IMR-90 (cell line): Measurements from ENCODE around the gene GNGT1. TPM values are rescaled to one million over a fixed set of nuclear protein-coding genes. Genes with fewer than 3 reads are reported as not detected.
A peak's percentile ranks its signal among the peaks of the same experiment; 100 is the strongest.

Source experiments
- ATAC-seq: fragments of 200-7000 bp; cut with Tn5 transposase; 2 replicates; pipeline ENCODE4 v1.9.1; 2020; ENCODE audit warnings: low read depth, mild to moderate bottlenecking, moderate library complexity
- BruUV-seq: library from RNA; stranded (reverse); fragments of 400-500 nt; replicated peaks from 2 replicates; lab custom pipeline; 2021; lab: Mats Ljungman, UMichigan
- CTCF ChIA-PET: fragments of 300-600 bp; formaldehyde crosslinking; extraction: SDS; loops from one replicate; lab custom pipeline; 2021; ENCODE audit warnings: antibody characterized with exemption; lab: Yijun Ruan, JAX
- POLR2A ChIA-PET: fragments of 300-600 bp; sonication (Branson Sonifier 250); formaldehyde crosslinking; loops from one replicate; lab custom pipeline; 2022; ENCODE audit warnings: antibody characterized with exemption; ENCODE audit not compliant: unreplicated experiment; lab: Charles Lee
- DNase-seq: peaks from one replicate; pipeline ENCODE4 v3.0.0; 2013
- H2AFZ ChIP-seq: replicated peaks from 2 replicates; pipeline ENCODE3; 2013; ENCODE audit warnings: low read length, mild to moderate bottlenecking; ENCODE audit not compliant: poor library complexity
- H2AK5ac ChIP-seq: 2 replicates; pipeline ENCODE4 v1.6.1; 2013; ENCODE audit warnings: low read depth, low read length, inconsistent platforms
- H2AK9ac ChIP-seq: replicated peaks from 2 replicates; pipeline ENCODE3; 2013; ENCODE audit warnings: mild to moderate bottlenecking, low read depth, low read length, moderate library complexity; ENCODE audit not compliant: poor library complexity
- H2BK120ac ChIP-seq: 2 replicates; pipeline ENCODE4 v1.6.1; 2013; ENCODE audit warnings: low read depth, low read length, inconsistent platforms
- H2BK15ac ChIP-seq: 3 replicates; pipeline ENCODE4 v1.6.1; 2013; ENCODE audit warnings: low read depth, low read length, inconsistent platforms
- H2BK20ac ChIP-seq: 2 replicates; pipeline ENCODE4 v1.6.1; 2013; ENCODE audit warnings: low read depth, mild to moderate bottlenecking, inconsistent platforms, low read length, moderate library complexity
- H2BK5ac ChIP-seq: 2 replicates; pipeline ENCODE4 v1.6.1; 2013; ENCODE audit warnings: mild to moderate bottlenecking, low read depth, low read length, inconsistent platforms; ENCODE audit not compliant: poor library complexity, severe bottlenecking
- H3K14ac ChIP-seq: replicated peaks from 2 replicates; pipeline ENCODE4 v1.6.1; 2013; ENCODE audit warnings: low read depth, low read length, inconsistent platforms
- H3K18ac ChIP-seq: 2 replicates; pipeline ENCODE4 v1.6.1; 2013; ENCODE audit warnings: low read depth, low read length, control low read depth
- H3K23ac ChIP-seq: 2 replicates; pipeline ENCODE4 v1.6.1; 2013; ENCODE audit warnings: low read depth, low read length, inconsistent platforms
- H3K27ac ChIP-seq: 2 replicates; pipeline ENCODE4 v1.5.1; 2013; ENCODE audit warnings: mild to moderate bottlenecking, control low read depth, low read length; ENCODE audit not compliant: insufficient read depth
- H3K27me3 ChIP-seq: 2 replicates; pipeline ENCODE4 v1.6.1; 2013; ENCODE audit warnings: low read length; ENCODE audit not compliant: control insufficient read depth, insufficient read depth
- H3K36me3 ChIP-seq: 2 replicates; pipeline ENCODE4 v1.6.1; 2013; ENCODE audit warnings: low read length, mixed read lengths; ENCODE audit not compliant: control insufficient read depth, insufficient read depth
- H3K4ac ChIP-seq: 2 replicates; pipeline ENCODE4 v1.6.1; 2013; ENCODE audit warnings: low read depth, low read length, inconsistent platforms
- H3K4me1 ChIP-seq: 2 replicates; pipeline ENCODE4 v1.6.1; 2013; ENCODE audit warnings: low read length, mixed read lengths; ENCODE audit not compliant: control insufficient read depth, insufficient read depth
- H3K4me2 ChIP-seq: 2 replicates; pipeline ENCODE4 v1.6.1; 2013; ENCODE audit warnings: low read depth, mild to moderate bottlenecking, control low read depth, low read length, moderate library complexity
- H3K4me3 ChIP-seq: 2 replicates; pipeline ENCODE4 v1.5.1; 2013; ENCODE audit warnings: low read depth, mild to moderate bottlenecking, control low read depth, low read length, moderate library complexity; ENCODE audit not compliant: insufficient read depth
- H3K56ac ChIP-seq: 2 replicates; pipeline ENCODE4 v1.6.1; 2013; ENCODE audit warnings: low read length, inconsistent platforms; ENCODE audit not compliant: insufficient read depth; ENCODE audit errors: extremely low read depth
- H3K79me1 ChIP-seq, 2 experiments: 2 replicates each; pipeline ENCODE4 v1.6.1; 2013; ENCODE audit warnings: low read length in 2 of 2, inconsistent platforms in 1 of 2, low read depth in 1 of 2
- H3K9ac ChIP-seq: 2 replicates; pipeline ENCODE4 v1.6.1; 2013; ENCODE audit warnings: low read depth, low read length, control low read depth
- H3K9me1 ChIP-seq: 2 replicates; pipeline ENCODE4 v1.6.1; 2013; ENCODE audit warnings: low read length, inconsistent platforms; ENCODE audit not compliant: insufficient read depth
- H3K9me3 ChIP-seq: 2 replicates; pipeline ENCODE4 v1.6.1; 2013; ENCODE audit warnings: low read length; ENCODE audit not compliant: control insufficient read depth, insufficient read depth
- H4K20me1 ChIP-seq: 2 replicates; pipeline ENCODE4 v1.6.1; 2013; ENCODE audit warnings: low read length, inconsistent platforms; ENCODE audit not compliant: insufficient read depth
- H4K5ac ChIP-seq: 2 replicates; pipeline ENCODE4 v1.6.1; 2013; ENCODE audit warnings: mild to moderate bottlenecking, low read depth, low read length, control low read depth
- H4K8ac ChIP-seq, 2 experiments: 2 replicates each; pipeline ENCODE4 v1.6.1; 2013; ENCODE audit warnings: low read depth in 2 of 2, low read length in 2 of 2, control low read depth in 1 of 2, inconsistent platforms in 1 of 2
- H4K91ac ChIP-seq: 2 replicates; pipeline ENCODE4 v1.6.1; 2013; ENCODE audit warnings: low read depth, low read length, inconsistent platforms; ENCODE audit not compliant: insufficient read depth
- CEBPB ChIP-seq: IDR thresholded peaks from 2 replicates; pipeline ENCODE4 v1.6.1; 2012; ENCODE audit warnings: low read depth, low read length, improper control_type of control experiment
- CHD1 ChIP-seq: IDR thresholded peaks from 2 replicates; pipeline ENCODE4 v1.6.1; 2012; ENCODE audit warnings: low read depth, low read length, improper control_type of control experiment
- FOS ChIP-seq: fragments of 150-350 bp; IDR thresholded peaks from 2 replicates; pipeline ENCODE4 v1.6.1; 2016; ENCODE audit warnings: low read depth, low read length
- POLR2A ChIP-seq: IDR thresholded peaks from 2 replicates; pipeline ENCODE4 v1.6.1; 2012; ENCODE audit warnings: mild to moderate bottlenecking, low read depth, low read length
- RCOR1 ChIP-seq: IDR thresholded peaks from 2 replicates; pipeline ENCODE4 v1.6.1; 2012; ENCODE audit warnings: mild to moderate bottlenecking, low read length, improper control_type of control experiment; ENCODE audit not compliant: insufficient replicate concordance
- RFX5 ChIP-seq: IDR thresholded peaks from 2 replicates; pipeline ENCODE4 v1.8.0; 2012; ENCODE audit warnings: low read depth, mild to moderate bottlenecking, low read length, moderate library complexity
- WGBS, 2 experiments: methylation state at CpG; one replicate each; pipeline versions ENCODE4 v1.1.5 to v1.1.7; 2013; ENCODE audit warnings: missing lambda C conversion rate in 2 of 2; ENCODE audit not compliant: insufficient read length in 1 of 2; ENCODE audit errors: extremely low coverage in 2 of 2; 5-methylcytosine and 5-hydroxymethylcytosine counted together
- dilution Hi-C: fragments of 300-500 bp; cut with HindIII; formaldehyde crosslinking; loops from one replicate; pipeline ENCODE4 v1.14.3; 2018; ENCODE audit warnings: low sequenced_read_pairs; ENCODE audit not compliant: unreplicated experiment
- in situ Hi-C: fragments of 300-500 bp; cut with MboI; formaldehyde crosslinking; loops from 3 replicates; pipeline ENCODE4 v1.14.3; 2019; ENCODE audit warnings: low sequenced_read_pairs, inconsistent platforms, mixed read lengths
- intact Hi-C: fragments of 100-400 bp; cut with micrococcal nuclease; formaldehyde crosslinking; loops from 2 replicates; pipeline ENCODE4 v1.10.0; 2022
- polyA plus RNA-seq, 3 experiments: library from polyadenylated mRNA; depleted of rRNA; stranded (reverse); fragments of >200 nt; gene quantifications; 2 replicates each; pipeline ENCODE4 v1.2.3, GENCODE V29; 2012; ENCODE audit warnings: low replicate concordance in 1 of 3
- total RNA-seq: library from RNA; depleted of rRNA; stranded (reverse); fragments of >200 nt; gene quantifications from 2 replicates; pipeline ENCODE4 v1.2.3, GENCODE V29; 2012
- TF ChIP-seq, protein P1 (sequence below): fragments of 150-350 bp; IDR thresholded peaks from 2 replicates; pipeline ENCODE4 v1.6.1; 2017; ENCODE audit warnings: mild to moderate bottlenecking, antibody characterized with exemption, low read length, low read depth

GNGT1 gene
- total and polyA plus RNA-seq, 2 of the 4 experiments (the other 2 are of a cell fraction): not detected

DNA sequence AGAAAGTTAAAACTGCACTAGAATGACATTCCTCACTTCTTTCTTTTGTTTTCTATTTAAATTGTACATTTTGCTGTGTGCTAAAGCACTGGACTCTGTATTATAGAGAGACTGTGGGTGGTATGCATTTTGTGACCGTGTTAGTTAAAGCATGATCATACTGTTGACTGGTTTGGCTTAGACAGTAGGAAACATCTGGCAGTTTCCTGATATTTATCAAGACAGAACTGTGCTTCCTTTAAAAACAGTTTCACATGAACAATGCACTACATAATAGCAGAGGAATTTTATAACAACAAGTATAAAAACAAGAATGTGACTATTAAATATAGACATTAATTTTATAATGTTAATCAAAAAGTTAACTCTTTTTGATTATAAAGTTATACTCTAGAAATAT is 38.3 kb downstream of the GNGT1 start:
- peak; percentile 38 for DNase-seq
- Histone ChIP-seq H2BK15ac (peak overlapping the region; percentile 63; the same call in 2 of the 3 replicates), H3K4me1 (peaks cover 25% of the 10 kb centered on the region), H2AFZ (no peak overlapping the region), H3K36me3 (no peaks in the 10 kb centered on the region), H4K5ac (peak overlapping the region; percentile 7; the same call in 1 of the 2 replicates), H4K91ac (no peak overlapping the region), H3K56ac (no peak overlapping the region), H4K8ac (peak overlapping the region in 1 of 2 experiments; percentile 8; a peak in 1 of 4 replicates), H3K79me1 (no peaks in the 10 kb centered on the region), H3K23ac (no peak overlapping the region), H4K20me1 (no peaks in the 10 kb centered on the region), H3K18ac (peak overlapping the region; percentile 55; the same call in 1 of the 2 replicates), H3K9me1 (peaks cover 10% of the 10 kb centered on the region), H3K4ac (no peak overlapping the region; the same call in 1 of the 2 replicates), H2BK20ac (peak overlapping the region; percentile 36; the same call in 1 of the 2 replicates), H3K14ac (no peak overlapping the region), H3K9me3 (no peaks in the 10 kb centered on the region), H3K4me2 (no peak overlapping the region; the same call in 1 of the 2 replicates), H3K27me3 (no peaks in the 10 kb centered on the region), H3K9ac (no peak overlapping the region; the same call in 1 of the 2 replicates), H3K4me3 (no peak overlapping the region), H3K27ac (no peak overlapping the region), H2BK5ac (peak overlapping the region; percentile 99), H2AK9ac (no peak overlapping the region), H2BK120ac (peak overlapping the region; percentile 68; the same call in 1 of the 2 replicates), H2AK5ac (no peak overlapping the region)
- in situ Hi-C loops (no loop called here), intact Hi-C loops (no loop called here), dilution Hi-C loops (no loop called here)
- ATAC-seq: no peak
- BruUV-seq: no TSS peak
- POLR2A ChIA-PET: no interaction called here
- TF ChIP-seq FOS: no peak
- TF ChIP-seq RFX5: no peak
- TF ChIP-seq POLR2A: no peak
- TF ChIP-seq RCOR1: no peak
- TF ChIP-seq, protein P1, sequence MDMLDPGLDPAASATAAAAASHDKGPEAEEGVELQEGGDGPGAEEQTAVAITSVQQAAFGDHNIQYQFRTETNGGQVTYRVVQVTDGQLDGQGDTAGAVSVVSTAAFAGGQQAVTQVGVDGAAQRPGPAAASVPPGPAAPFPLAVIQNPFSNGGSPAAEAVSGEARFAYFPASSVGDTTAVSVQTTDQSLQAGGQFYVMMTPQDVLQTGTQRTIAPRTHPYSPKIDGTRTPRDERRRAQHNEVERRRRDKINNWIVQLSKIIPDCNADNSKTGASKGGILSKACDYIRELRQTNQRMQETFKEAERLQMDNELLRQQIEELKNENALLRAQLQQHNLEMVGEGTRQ: no peak
- TF ChIP-seq CEBPB: no peak
- no peak for TF ChIP-seq CHD1
- CTCF ChIA-PET: interaction anchor here (0.6 to 1.1 kb wide), 2 partner anchors 8 to 97 kb away, joined by 3 read pairs; no protein-coding TSS in a partner anchor
- WGBS, 2 experiments: no CpG with 5 or more reads among the region's 1 CpG
